ENCODE data around the gene RAB11FIP4. TPM values are rescaled to one million over a fixed set of nuclear protein-coding genes. Genes with fewer than 3 reads are reported as not detected.

The RAB11FIP4 gene
- total and polyA plus RNA-seq, 10 of the 15 experiments (the other 5 are each of a cell fraction or from before 2014, with no cell fraction given), result 1.4 to 27.0 (median 17.6) TPM

- no peak for TF ChIP-seq IRF5 (IDR thresholded peaks at IDR 0.05; ENCODE audit: borderline replicate concordance)
- no peak for TF ChIP-seq TCF3 (IDR thresholded peaks at IDR 0.05; ENCODE audit: borderline replicate concordance, insufficient read depth, low read depth, low read length)
- TF ChIP-seq NFYA (IDR thresholded peaks at IDR 0.05; ENCODE audit: borderline replicate concordance, low read depth, low read length), result no peak
- TF ChIP-seq CHD2 (IDR thresholded peaks at IDR 0.05; ENCODE audit: borderline replicate concordance, low read depth, low read length), result no peak
These were observed 25.0 kb downstream of the RAB11FIP4 start (continued) for GRCh38 chr17:31416503-31416923.

GRCh38 chr17:31417051-31417792 is 25.7 kb downstream of the RAB11FIP4 start:
- Histone ChIP-seq H3K36me3 (ENCODE audit: control insufficient read depth in 2 of 2, insufficient read depth in 2 of 2, low read length in 1 of 2) (no peaks in the 10 kb centered on the region), H3K9me3 (replicated peaks; ENCODE audit: control insufficient read depth, insufficient read depth, low read length) (no peaks in the 10 kb centered on the region), H4K20me1 (ENCODE audit: control insufficient read depth, insufficient read depth) (no peaks in the 10 kb centered on the region), H3K27me3 (replicated peaks in 1 of 2; ENCODE audit: control insufficient read depth in 2 of 2, insufficient read depth in 2 of 2, low read length in 1 of 2) (no peaks in the 10 kb centered on the region), H2AFZ (ENCODE audit: control insufficient read depth, low read depth, low read length) (no peak overlapping the region), H3K27ac (ENCODE audit: control insufficient read depth, insufficient read depth) (no peak overlapping the region), H3K9ac (ENCODE audit: control insufficient read depth, insufficient read depth, low read length) (no peak overlapping the region), H3K4me3 (no peak overlapping the region), H3K4me2 (ENCODE audit: control insufficient read depth, insufficient read depth) (no peak overlapping the region), H3K79me2 (ENCODE audit: control insufficient read depth, insufficient read depth, low read length) (no peaks in the 10 kb centered on the region), H3K4me1 (ENCODE audit: control insufficient read depth, insufficient read depth, low read length) (no peaks in the 10 kb centered on the region)
- CTCF ChIA-PET, result no interaction called here
- DNase-seq (ENCODE audit: low read depth, low spot score) (no peak), FAIRE-seq (no peak), ATAC-seq (no peak)
- SMC1A ChIA-PET (ENCODE audit: uncharacterized antibody, unreplicated experiment), result no interaction called here
- WGBS (ENCODE audit: insufficient coverage, insufficient replicate concordance, low lambda C conversion rate, missing lambda C conversion rate), result 28% methylated on average over 10 of the region's 10 CpGs
- RAD21 ChIA-PET (ENCODE audit: unreplicated experiment), result no interaction called here
- in situ Hi-C loops (cut with MboI), result no loop called here
- BruUV-seq (replicated peaks), result no TSS peak
- intact Hi-C loops (cut with micrococcal nuclease; ENCODE audit: unreplicated experiment), result no loop called here
- POLR2A ChIA-PET, result no interaction called here
- TF ChIP-seq TARDBP (IDR thresholded peaks at IDR 0.05; ENCODE audit: borderline replicate concordance) (no peak), MTA3 (IDR thresholded peaks at IDR 0.05; ENCODE audit: borderline replicate concordance, low read length) (no peak), BRCA1 (IDR thresholded peaks at IDR 0.05; ENCODE audit: low read depth, low read length) (no peak), RB1 (IDR thresholded peaks at IDR 0.05; ENCODE audit: borderline replicate concordance) (no peak), GATAD2B (conservative IDR thresholded peaks at IDR 0.05; ENCODE audit: low read depth) (no peak), BCLAF1 (IDR thresholded peaks at IDR 0.05) (no peak), PRDM15 (CRISPR knock-in tag; IDR thresholded peaks at IDR 0.05) (no peak), TCF7 (IDR thresholded peaks at IDR 0.05; ENCODE audit: borderline replicate concordance) (no peak), SMC3 (IDR thresholded peaks at IDR 0.05; ENCODE audit: borderline replicate concordance, low read length) (no peak), PKNOX1 (IDR thresholded peaks at IDR 0.05) (no peak)
